Measurements from ENCODE around the gene PIK3AP1.
"Not testable (repeated sequence)": the region's sequence is repeated elsewhere in the genome, so short reads cannot be mapped to it uniquely, and the experiment has no call there.

Gene PIK3AP1

DNA sequence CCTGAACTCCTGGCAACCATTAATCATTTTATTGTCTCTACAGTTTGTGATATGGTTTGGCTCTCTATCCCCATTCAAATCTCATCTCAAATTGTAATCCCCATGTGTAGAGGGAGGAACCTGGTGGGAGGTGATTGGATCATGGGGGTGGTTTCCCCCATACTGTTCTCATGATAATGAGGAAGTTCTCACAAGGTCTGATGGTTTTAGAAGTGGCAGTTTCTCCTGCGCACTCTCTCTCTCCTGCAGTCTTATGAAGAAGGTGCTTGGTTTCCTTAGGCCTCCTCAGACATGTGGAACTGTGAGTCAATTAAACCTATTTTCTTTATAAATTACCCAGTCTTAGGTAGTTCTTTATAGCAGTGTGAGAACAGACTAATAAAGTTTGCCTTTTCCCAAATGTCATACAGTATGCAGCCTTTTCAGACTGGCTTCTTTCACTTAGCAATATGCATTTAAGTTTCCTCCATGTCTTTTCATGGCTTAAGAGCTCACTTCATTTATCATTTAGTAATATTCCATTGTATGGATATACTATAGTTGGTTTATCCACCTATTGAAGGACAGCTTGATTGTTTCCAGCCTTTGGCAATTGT is 17.1 kb upstream of the PIK3AP1 start:
- DNase-seq (ENCODE audit: low read depth in 2 of 3, low spot score in 1 of 3), result not testable (repeated sequence)

DNA sequence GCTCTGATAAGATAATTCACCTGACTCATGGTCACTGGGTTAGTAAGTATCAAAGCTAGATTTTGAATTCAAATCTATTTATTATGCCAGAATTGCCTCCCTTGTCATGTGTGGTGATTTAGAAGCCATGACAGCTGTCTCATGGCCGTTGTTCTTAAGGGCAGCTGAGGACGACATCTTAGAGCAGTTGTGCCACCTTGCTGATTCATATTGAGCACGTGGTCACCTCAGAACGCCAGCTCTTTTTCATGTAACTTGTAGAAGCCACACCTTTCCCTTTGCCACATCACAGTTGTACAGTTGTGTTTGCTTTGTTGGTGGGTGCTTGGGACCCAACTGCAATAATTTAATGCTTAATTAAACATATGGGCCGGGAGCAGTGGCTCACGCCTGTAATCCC is 4.3 kb upstream of the PIK3AP1 start:
- no peak for DNase-seq (ENCODE audit: low read depth in 2 of 3, low spot score in 1 of 3)

DNA sequence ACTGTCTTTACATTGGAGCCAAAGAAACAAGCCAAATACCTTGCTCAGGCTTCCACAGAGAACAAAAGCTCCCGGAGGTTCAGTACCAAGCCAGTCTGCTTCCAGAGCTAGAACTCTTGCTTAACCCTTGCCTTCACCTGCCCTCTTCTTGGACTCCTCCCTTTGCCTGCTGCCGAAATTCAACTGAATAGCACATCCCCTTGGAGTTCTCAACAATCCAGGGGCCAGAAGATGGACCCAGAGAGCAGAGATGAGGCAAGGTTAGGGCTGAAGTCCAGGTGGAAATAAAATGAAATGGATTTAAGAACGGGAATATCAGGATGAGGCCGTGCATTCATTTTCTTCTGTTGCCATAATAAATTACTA is 876 bp upstream of the PIK3AP1 start:
- DNase-seq (ENCODE audit: low read depth in 2 of 3, low spot score in 1 of 3), result no peak

DNA sequence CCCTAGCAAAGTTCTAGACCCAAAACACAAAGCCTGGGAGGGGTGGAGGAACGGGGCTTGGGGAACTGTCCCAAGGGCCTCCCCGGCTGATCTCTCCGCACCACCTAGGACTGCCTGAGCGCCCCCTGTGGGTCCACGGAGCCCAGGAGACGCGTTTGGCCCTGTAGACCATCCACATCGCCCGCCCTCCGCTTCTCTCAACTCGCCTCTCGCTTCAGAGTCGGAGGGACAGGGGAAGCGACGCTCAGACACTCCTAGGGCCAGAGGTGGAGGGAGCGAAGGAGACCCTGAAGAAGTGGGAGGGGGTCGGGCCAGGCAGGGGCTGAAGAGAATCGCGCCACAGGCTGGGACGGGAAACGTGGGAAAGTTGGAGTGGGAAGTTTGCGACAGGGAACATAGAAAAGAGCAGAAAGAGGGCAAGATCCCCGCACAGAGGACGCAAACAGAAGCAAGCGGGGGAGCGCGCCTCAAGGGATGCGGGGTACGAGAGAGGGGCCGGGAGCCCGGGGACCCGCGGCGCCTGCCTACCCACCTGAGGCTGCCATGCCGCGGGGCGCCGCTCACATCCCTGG is 378 bp downstream of the PIK3AP1 start:
- peak; percentile 13 to 48 (median 34) for DNase-seq (ENCODE audit: low read depth in 2 of 3, low spot score in 1 of 3)

DNA sequence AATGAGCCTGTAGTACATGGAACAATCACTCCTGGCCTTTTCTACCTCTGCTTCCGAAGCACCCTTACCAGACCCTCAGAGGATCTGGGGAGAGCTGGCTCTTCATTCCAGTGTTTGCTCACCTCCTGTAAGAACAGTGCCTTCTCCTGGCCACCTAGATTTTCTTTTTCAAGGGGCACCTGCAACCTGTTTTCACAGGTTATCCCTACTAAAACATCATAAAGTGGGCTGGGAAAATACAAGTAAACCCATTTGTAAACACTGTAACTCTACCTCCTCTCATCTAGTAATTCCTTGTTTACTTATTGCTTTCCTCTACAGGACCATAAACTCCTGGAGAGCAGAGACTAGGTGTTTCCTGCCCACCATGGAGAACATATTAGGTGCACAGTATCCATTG is 1.1 kb downstream of the PIK3AP1 start:
- no peak for DNase-seq (ENCODE audit: low read depth in 2 of 3, low spot score in 1 of 3)

DNA sequence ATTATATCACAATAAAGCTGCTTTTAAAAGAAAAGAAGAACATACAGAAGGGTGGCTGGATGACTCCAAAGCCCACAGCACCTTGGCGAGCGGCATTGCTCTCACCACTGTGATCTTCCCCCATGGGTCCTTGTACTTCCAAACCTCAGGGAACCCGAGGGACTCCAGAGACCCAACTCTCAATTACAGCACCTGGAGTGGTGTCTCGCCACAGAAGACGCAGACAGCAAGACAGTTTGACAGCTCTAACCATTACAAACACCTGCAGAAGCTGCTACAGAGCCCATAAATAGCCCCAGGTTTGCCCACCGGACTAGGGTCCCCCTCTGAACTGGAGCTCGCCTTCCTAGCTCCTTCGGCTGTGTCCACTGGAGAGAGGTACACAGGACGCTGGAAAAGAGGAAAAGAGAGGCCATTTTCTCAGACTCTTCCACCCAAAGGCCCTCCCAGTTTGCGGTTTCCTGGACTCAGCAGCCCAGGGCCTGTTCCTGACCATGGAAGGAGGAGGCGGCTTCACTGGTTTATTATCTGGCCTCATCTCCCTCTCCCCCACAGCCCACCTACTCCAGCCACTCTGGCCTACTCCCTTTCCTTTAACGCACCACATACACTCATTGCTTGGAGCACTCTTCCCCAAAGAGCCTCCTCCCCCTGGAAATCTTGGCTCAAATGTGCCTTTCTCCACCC is 1.9 kb downstream of the PIK3AP1 start:
- DNase-seq (ENCODE audit: low read depth in 2 of 3, low spot score in 1 of 3), result no peak

DNA sequence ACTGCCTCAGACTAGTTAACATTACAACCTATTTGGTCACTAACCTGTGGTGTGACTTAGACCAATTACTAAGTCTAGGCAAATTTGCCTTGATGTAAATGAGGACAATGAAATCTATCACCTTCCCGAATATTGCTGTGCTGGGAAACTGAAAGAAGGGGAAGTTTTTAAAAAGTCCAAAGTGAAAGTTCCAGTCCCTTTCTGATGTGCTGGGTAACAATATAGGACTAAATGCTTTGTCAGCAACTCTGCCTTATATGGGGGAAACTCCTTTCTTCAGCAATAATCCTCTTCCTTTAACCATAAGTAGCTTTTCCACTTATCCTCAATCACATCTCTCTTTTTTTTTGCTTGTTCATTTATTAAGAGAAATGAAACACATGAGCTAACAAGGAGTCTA is 3.9 kb downstream of the PIK3AP1 start:
- DNase-seq (ENCODE audit: low read depth in 2 of 3, low spot score in 1 of 3), result no peak

DNA sequence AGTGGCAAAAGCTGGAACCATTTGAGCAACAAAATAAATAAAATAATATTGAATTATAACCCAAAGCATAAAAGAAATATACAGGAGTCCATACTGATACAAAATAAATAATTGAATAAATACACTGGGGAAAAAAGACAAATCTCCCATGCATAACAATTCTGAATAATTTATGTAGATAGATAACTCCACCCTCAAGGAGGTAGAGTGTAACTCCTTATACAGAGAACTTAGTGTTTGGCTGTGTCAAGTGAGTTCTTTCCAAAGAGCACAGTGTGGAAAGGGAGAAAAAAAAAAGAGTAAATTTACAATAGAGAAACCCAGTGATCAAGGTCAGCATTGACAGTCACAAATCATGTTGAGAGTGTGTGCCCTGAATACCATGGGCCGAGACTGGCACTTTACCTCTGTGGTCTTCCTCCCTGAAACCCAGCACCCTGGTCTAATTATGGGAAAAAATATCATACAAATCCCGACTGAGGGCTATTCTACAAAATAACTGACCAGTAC is 5.5 kb downstream of the PIK3AP1 start:
- DNase-seq (ENCODE audit: low read depth in 2 of 3, low spot score in 1 of 3), result no peak

DNA sequence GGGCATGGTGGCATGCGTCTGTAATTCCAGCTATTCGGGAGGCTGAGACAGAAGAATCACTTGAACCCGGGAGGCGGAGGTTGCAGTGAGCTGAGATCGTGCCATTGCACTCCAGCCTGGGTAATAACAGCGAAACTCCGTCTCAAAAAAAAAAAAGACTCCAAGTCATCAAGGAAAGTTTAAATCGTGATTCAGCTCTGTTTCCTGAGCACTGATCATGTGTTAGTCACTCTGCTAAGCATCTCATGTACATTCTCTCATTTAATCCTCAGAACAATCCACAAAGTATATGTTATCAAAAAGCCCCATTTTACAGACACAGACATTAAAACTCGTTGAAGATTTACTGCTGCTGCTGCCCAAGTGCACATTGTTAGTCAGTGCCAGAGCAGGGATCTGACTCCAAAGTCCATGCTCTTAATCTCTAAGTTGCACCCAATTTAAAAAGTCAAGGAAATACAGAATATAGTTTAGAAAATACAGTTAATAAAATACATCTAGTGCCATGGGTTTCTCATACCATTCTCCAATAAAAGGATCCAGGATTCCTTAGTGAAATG is 6.2 kb downstream of the PIK3AP1 start:
- DNase-seq (ENCODE audit: low read depth in 2 of 3, low spot score in 1 of 3), result no peak

DNA sequence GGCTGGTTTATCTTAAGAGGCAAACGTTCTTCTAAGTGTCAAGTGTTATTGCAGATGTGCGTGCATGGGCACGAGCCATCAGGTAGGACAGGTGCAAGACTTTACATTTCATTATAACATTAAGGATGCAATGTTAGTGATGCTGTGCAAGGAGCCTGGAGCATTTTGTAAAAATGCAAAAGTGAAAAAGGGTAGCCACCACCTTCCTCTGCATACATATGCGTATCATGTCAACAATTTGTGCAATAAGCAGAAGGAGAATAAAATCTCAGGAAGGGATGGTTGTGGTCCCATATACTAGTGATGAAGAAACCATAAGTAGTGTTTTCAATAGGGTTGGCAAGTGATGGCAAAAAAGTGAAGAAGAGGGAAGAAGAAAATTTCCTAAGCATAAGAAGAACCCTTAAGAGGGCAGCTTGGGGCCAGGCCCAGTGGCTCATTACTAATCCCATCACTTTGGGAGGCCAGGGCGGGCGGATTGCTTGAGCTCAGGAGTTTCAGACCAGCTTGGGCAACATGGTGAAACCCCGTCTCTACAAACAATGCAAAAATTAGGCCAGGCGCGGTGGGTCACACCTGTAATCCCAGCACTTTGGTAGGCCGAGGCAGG is 7.5 kb downstream of the PIK3AP1 start:
- no peak for DNase-seq (ENCODE audit: low read depth in 2 of 3, low spot score in 1 of 3)

DNA sequence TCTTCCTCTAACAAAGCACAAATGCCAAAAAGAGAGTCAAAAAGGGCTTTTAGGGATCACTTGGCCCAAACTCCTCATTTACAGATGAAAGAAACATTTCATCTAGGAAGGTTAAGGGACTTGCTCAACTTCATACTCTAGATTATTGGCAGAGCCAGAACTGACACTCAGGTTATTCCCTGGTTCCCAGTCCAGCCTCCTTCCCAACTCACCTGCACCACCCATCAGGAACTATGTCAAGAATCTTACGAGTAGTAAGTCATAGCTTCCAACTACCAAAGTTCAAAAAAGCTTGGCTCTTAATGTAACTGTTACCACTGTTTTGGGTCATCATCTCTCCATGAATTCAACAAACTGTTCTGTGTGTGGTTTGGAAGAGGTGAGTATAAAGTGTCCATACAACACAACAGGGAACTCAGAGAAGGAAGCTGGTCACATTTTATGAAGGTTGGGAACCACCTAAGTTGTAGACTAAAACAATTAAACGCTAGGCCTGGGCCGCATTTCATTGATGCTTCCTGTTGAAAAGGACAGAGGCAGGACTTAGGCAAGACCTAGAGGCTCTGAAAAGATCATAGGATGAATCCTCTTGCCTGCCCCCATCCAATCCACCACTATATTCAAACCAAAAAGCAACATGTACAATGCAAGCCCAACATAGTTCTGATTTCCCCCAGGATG is 9.1 kb downstream of the PIK3AP1 start:
- DNase-seq (ENCODE audit: low read depth in 2 of 3, low spot score in 1 of 3), result no peak

DNA sequence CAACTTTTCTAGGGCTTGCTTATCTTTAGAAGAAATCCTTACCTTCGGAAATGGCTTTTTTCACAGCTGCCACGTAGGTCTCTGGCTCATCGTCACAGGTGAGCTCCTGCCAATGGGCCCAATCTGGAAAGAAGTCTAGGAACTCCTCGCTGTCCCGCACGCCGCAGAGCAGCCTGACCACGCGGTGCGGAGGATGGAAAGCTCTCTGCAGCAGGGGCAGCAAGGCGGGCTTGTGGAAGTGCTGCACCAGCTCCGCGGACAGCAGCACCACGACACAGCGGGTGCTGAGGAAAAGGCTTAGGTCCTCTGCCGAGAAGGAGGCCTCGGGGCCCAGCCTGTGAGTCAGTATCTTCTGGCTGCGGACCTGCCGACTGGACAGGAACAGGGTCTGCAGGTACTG is 10.8 kb downstream of the PIK3AP1 start:
- no peak for DNase-seq (ENCODE audit: low read depth in 2 of 3, low spot score in 1 of 3)

DNA sequence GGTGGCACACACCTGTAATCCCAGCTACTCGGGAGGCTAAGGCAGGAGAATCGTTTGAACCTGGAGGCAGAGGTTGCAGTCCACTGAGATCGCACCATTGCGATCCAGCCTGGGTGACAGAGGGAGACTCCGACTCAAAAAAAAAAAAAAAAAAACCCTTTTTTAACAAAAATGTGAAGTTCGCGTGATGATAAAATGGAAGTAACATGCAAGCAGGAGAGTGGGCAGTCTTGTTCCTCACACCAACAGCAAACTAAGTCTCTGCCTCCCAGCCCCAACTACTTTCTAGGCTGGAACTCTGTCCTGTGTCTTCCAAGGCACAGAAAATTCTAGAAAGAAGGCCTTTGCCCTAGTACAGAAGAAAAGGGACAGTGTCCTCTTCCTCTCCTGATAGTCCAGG is 11.3 kb downstream of the PIK3AP1 start:
- DNase-seq (ENCODE audit: low read depth in 2 of 3, low spot score in 1 of 3), result no peak

DNA sequence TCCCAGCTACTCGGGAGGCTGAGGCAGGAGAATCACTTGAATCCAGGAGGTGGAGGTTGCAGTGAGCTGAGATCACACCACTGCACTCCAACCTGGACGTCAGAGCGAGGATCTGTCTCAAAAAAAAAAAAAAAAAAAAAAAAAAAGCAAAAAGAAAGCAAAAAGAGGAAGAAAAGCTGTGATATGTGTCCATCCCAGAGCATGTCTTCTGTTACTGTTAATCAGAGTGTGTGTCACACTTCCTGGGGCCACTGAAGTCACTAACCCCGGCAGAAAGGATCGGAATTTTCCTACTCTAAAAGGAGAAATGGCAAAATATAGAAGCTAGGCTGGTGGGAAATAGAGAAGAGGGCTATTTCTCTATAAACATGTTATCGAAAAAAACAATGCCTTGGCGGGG is 11.9 kb downstream of the PIK3AP1 start:
- DNase-seq (ENCODE audit: low read depth in 2 of 3, low spot score in 1 of 3), result no peak

DNA sequence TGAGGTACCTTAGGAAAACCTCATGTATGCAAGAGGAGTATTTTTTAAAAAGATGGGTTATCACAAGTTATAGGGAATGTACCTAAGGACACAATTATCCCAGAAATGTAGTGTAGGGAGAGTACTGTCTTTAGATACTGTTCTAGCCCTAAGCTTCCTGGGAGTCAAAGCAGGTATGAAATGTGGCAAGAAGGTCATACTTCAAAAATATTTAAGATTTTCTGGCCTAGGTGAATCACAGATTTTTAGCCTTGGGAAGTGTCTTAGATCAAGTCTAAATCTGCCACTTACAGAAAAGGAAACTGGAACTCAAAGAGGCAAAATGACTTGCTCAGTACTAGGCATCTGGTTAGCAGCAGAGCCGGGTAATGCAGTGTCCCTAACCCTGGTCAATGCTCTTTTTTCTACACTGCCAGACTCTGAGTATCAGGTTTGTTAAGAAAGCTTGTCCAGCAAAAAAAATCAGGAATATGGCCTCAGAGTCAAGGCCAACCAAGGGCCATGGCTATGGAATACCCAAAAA is 13.9 kb downstream of the PIK3AP1 start:
- DNase-seq (ENCODE audit: low read depth in 2 of 3, low spot score in 1 of 3), result no peak

DNA sequence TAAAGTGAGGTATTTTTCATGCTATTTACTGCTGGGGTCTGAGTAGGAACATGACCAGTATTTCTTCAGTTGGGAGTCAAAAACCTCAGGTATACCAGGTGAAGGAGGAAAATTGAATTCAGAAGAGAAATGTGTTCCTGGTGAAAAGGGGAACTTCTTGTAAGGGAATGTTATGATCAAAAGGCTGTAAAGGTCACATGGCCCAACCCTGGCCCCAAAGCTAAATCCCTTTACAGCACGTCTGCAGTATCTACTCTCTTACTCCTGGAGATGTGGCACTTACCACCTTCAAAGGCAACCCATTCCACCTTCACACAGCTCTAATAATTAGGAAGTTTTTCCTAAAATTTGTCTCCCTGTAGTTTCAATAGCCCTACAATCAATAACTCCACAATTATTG is 15.2 kb downstream of the PIK3AP1 start:
- no peak for DNase-seq (ENCODE audit: low read depth in 2 of 3, low spot score in 1 of 3)

DNA sequence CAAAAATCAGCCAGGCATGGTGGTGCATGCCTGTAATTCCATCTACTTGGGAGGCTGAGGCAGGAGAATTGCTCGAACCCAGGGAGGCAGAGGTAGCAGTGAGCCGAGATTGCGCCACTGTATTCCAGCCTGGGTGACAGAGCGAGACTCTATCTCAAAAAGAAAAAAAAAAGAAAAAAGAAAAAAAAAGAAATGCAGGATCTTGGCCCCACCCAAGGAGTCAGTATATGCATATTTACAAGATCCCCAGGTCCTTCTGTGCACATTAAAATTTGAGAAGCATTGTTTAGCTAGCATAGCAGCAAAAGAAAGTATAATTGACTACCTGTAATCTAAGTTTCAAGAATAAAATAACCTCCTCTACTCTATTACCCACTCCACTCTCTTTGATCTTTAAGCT is 15.8 kb downstream of the PIK3AP1 start:
- DNase-seq (ENCODE audit: low read depth in 2 of 3, low spot score in 1 of 3), result no peak

DNA sequence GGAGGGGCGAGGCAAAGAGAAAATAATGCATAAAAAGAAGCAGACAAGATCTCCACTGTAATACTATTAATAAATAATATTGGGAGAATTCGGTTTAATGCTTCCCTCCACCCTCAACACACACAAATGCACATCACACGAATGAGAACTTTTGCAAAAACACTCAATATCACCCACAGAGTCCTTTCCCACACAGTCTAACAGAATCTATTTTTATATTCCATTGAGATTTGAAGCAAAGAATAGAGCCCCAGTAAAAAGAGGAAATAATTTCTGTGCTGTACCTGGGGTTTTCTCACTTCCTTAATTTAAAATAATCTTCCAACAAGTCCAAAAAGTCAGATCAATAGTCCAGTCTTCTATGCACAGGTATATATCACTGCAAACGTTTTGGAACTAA is 17.0 kb downstream of the PIK3AP1 start:
- no peak for DNase-seq (ENCODE audit: low read depth in 2 of 3, low spot score in 1 of 3)

DNA sequence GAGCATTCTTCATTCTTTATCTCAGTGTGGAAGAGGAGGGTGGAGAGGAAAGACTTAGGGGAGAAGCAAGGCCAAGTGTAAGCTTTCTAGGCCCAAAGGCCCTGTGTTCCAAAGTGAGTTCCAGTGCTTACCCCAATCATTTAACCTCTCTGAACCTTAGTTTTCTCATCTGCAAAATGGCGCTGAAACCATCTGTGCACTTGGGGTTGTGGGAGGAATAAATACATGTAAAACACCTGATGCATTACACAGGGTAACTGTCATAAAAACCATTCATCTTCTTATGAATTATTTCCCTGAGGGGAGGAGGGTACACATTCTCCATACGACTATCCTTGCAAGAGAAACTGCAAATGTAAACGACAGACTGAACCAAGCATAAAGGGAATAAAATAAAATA is 19.0 kb downstream of the PIK3AP1 start:
- DNase-seq (ENCODE audit: low read depth in 2 of 3, low spot score in 1 of 3), result no peak

DNA sequence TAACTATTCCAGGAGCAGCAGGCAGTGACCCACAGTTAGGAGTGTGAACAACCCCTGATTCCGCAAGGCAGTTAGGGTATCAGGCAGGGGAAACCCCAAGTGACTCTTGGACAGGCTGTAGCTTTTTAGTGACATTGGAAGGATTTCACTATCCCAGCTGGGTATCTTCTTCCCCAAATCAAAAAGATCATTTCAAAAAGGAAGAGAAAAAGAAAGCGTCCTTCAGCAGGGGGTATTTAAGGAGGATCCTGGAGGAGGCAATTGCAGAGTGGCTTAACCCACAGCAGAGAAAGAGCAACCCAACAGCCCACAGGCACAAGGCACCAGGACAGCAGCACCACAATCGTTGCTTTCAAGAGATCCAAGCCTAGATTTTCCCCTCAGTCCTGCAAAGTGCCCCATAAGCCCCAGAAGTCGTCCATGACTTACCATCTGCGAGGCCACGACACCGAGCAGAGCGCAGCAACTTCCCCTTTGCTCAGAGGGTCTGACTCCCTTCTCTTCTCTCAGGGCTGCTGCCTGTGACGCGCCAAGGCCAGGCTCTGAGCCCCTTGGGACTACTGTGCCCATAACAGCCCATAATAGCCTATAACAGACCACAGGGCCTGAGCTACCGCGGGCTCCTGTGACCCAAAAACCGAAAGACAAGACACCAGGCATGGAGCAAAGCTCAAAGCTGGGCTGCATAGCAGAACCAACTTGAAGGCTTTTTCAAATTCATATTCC is 19.8 kb downstream of the PIK3AP1 start:
- no peak for DNase-seq (ENCODE audit: low read depth in 2 of 3, low spot score in 1 of 3)

DNA sequence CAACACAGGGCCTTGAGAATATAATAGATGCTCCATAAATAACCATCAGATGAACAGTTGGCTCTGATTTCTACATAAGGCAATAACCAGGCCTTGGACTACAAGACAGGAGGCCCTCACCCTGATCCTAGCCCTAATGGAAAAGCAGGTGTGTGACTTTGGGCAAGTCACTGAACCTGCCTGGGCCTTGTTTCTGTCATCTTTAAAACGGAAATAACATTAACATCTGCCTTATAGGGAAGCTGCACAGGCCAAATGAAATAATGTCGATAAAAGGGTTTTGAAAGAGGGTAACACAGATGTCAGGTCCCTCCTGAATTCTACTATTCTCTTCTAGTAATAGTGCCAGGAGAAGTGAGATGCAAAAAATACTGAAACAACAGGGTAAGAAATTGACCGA is 20.7 kb downstream of the PIK3AP1 start:
- DNase-seq (ENCODE audit: low read depth in 2 of 3, low spot score in 1 of 3), result no peak

All from stimulated activated CD4-positive, alpha-beta T cell treated with anti-CD3 and anti-CD28 coated beads, Interleukin-12 subunit alpha, Interleukin-12 subunit beta, amount 100 ng/mL, for 48 hours (primary cell).